Right ventricle myocardium superior (tissue), 1 donor: ENCODE data around the gene PUS3. TPM values are rescaled to one million over a fixed set of nuclear protein-coding genes. Genes with fewer than 3 reads are reported as not detected.
"Not testable (repeated sequence)": the region's sequence is repeated elsewhere in the genome, so short reads cannot be mapped to it uniquely, and the experiment has no call there.

Experiments
- ATAC-seq: fragments of 200-7000 bp; cut with Tn5 transposase; one replicate; pipeline ENCODE4 v1.9.1; 2020; ENCODE audit warnings: mild to moderate bottlenecking; ENCODE audit not compliant: poor library complexity
- DNase-seq: peaks from one replicate; pipeline ENCODE4 v3.0.0-alpha.2; 2020
- intact Hi-C: fragments of 100-400 bp; cut with DNase I; formaldehyde crosslinking; loops from one replicate; pipeline ENCODE4 v1.11.2; 2022
- total RNA-seq: library from RNA; stranded (reverse); fragmentation: NEBNext Ultra II Directional; extraction: Animal tissue kit (Norgen Biotek cat#: 25700); gene quantifications from one replicate; pipeline ENCODE4 v1.2.1, GENCODE V29; 2021
- donor health status: DM: no; HTN: yes; CAD: no; lungs with severe emphysema.

Gene PUS3
- total RNA-seq, 1 donor from 2014 or later: 5.1 TPM

DNA sequence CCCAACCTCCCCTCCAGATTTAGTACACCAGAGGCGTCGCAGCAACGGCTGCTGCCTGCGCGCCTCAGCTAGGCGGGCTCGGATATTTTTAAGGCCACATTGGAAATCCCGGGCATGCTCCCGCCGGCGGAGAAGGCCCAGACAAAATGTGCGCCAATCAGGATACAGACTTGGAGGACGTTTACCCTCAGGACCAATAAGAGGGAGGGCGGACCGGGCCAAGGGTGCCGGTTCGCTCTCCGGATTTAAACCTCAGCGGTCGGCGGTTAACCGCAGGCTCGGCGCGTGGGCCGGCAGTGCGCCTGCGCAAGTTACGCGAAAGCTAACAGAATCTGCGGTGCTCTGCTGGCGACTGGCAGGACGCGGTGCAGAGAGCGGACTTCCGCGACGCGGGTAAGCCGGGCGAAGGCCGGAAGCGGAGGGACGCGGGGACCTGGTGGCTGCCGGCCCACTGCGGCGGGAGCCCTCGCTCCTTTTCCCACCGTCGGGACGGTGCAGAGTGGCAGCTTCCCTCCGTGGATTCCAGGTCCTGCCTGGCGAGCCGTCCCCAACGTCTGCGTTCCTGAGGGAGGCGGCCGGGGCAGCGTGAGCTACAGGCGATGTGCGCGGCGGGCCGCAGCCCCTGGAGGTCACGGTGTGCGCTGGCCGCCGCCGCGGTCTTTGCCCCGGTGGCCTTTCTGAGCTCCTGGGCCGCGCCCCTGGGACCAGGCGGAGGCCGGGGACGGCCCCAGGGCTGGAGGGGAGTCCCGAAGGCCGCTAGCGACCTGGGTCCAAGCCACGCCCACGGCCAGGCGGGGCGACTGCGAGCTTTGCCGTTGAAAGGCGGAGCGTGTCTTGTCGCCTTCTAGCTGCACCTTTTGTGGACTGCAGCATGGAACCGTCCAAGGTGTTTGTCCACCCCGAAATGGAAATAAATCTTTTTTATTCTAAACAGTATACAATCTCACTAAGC is 15.4 kb downstream of the PUS3 start, which contains the start of gene HYLS1:
HYLS1 (plus strand) TSS at position 296 of the 952 bp plus-strand sequence. CDS start 11,701 bp downstream, outside the sequence.
- DNase-seq (peak; percentile 97), ATAC-seq (peak; percentile 99)
- intact Hi-C loops: no loop called here

GRCh38 chr11:125886997-125887372 is 16.0 kb downstream of the PUS3 start:
- ATAC-seq (peak; percentile 28), DNase-seq (peak; percentile 68)
- intact Hi-C loops: no loop called here

- intact Hi-C loops: no loop called here
- no peak for DNase-seq
- no peak for ATAC-seq
These were observed 19.6 kb downstream of the PUS3 start for GRCh38 chr11:125883375-125883774.

- ATAC-seq: no peak
- intact Hi-C loops: no loop called here
- no peak for DNase-seq
These were observed 21.7 kb downstream of the PUS3 start for GRCh38 chr11:125881291-125881690.

- intact Hi-C loops: loop anchor here (10.0 kb wide), 4 partner anchors 250 to 1210 kb away; partner anchors contain the start of genes CHEK1 and EI24
- peak; percentile 41 for DNase-seq
- ATAC-seq: peak; percentile 97
These were observed 28.4 kb downstream of the PUS3 start for GRCh38 chr11:125874556-125875124.

- intact Hi-C loops: loop anchor here (10.0 kb wide), 4 partner anchors 249 to 1209 kb away; partner anchors contain the start of genes CHEK1 and EI24
- peak; percentile 48 for ATAC-seq
- no peak for DNase-seq
These were observed 29.0 kb downstream of the PUS3 start for GRCh38 chr11:125873881-125874555.

- DNase-seq (no peak), ATAC-seq (no peak)
- intact Hi-C loops: loop anchor here (10.0 kb wide), 4 partner anchors 247 to 1207 kb away; partner anchors contain the start of genes CHEK1 and EI24
These were observed 30.9 kb downstream of the PUS3 start for GRCh38 chr11:125872138-125872491.

DNA sequence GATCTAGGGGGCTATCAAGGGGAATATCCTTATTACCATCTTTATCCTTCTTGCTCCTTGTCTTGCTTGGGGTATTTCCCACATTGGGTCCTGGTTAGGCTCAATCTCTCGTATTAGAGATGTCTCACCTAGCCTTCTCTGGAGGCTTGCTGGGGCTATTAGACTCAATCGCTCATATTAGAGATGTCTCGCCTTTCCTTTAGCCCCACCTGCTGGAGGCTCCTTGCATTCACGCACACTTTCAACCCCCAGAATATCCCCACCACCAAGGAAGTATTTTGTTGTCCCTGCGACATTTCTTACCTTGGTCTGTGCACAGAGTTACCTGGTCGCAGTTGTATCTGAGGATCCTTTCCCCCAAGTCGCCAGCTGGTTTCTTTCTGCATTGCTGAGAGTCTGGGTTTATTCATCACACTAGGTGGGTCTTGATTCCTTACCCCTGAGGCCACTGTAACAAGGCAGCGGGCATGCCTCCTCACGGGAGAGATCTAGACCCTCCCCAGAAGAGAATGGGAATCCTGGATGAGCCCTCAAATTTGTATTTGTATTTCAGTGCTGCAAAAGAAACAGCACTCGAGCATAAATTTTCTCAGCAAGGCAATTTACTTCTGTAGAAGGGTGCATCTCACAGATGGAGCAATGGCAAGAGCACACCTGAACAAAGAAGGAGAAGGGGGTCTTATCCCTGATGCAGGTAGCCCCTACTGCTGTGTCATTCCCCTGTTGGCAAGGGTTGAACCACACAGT is 31.4 kb downstream of the PUS3 start:
- intact Hi-C loops: loop anchor here (10.0 kb wide), 4 partner anchors 247 to 1207 kb away; partner anchors contain the start of genes CHEK1 and EI24
- DNase-seq (no peak), ATAC-seq (no peak)

- intact Hi-C loops: no loop called here
- ATAC-seq (no peak), DNase-seq (no peak)
These were observed 33.5 kb downstream of the PUS3 start for GRCh38 chr11:125869521-125869920.

GRCh38 chr11:125865354-125865753 is 37.7 kb downstream of the PUS3 start:
- DNase-seq, intact Hi-C loops, ATAC-seq: not testable (repeated sequence)

DNA sequence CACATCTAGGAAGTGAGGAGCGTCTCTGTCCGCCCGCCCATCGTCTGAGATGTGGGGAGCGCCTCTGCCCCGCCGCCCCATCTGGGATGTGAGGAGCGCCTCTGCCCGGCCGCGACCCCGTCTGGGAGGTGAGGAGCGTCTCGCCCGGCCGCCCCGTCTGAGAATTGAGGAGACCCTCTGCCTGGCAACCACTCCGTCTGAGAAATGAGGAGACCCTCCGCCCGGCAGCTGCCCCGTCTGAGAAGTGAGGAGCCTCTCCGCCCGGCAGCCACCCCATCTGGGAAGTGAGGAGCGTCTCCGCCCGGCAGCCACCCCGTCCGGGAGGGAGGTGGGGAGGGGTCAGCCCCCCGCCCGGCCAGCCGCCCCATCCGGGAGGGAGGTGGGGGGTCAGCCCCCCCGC is 40.2 kb downstream of the PUS3 start:
- ATAC-seq, intact Hi-C loops, DNase-seq: not testable (repeated sequence)

- intact Hi-C loops, DNase-seq, ATAC-seq: not testable (repeated sequence)
These were observed 45.3 kb downstream of the PUS3 start for GRCh38 chr11:125857670-125858069.

- DNase-seq (no peak), ATAC-seq (no peak)
- intact Hi-C loops: no loop called here
These were observed 56.8 kb downstream of the PUS3 start for GRCh38 chr11:125846188-125846587.

Other genes with a start within 250 kb of the PUS3 start
- not detected for gene ACRV1, start 222.4 kb downstream of the PUS3 start, total RNA-seq
- gene PATE1, start 156.9 kb downstream of the PUS3 start, total RNA-seq: not detected
- not detected for gene PATE2, start 124.4 kb downstream of the PUS3 start, total RNA-seq
- gene PATE3, start 115.1 kb downstream of the PUS3 start, total RNA-seq: not detected
- gene PATE4, start 69.9 kb downstream of the PUS3 start, total RNA-seq: not detected
- gene HYLS1, start 15.5 kb downstream of the PUS3 start, total RNA-seq: 4.4 TPM
- gene DDX25, start 1.3 kb upstream of the PUS3 start, total RNA-seq: not detected
- gene VSIG10L2, start 42.8 kb upstream of the PUS3 start, total RNA-seq: 0.08 TPM
- gene CDON, start 159.7 kb upstream of the PUS3 start, total RNA-seq: 12.3 TPM